Activated naive CD4-positive, alpha-beta T cell treated with anti-CD3 and anti-CD28 coated beads, Interleukin-2, amount 50 U/mL, for 24 hours (primary cell): ENCODE measurements around the gene CD27.

Experiments
- H3K27ac Mint-ChIP-seq: one replicate; pipeline ENCODE4 v1.8.0; 2021; ENCODE audit warnings: mild to moderate bottlenecking, mixed read lengths
- H3K27me3 Mint-ChIP-seq: one replicate; pipeline ENCODE4 v1.8.0; 2021; ENCODE audit warnings: mixed read lengths
- H3K36me3 Mint-ChIP-seq: one replicate; pipeline ENCODE4 v1.8.0; 2021; ENCODE audit warnings: mixed read lengths
- H3K4me1 Mint-ChIP-seq: one replicate; pipeline ENCODE4 v1.8.0; 2021; ENCODE audit warnings: mixed read lengths
- H3K4me3 Mint-ChIP-seq: one replicate; pipeline ENCODE4 v1.8.0; 2021; ENCODE audit warnings: mild to moderate bottlenecking, mixed read lengths
- H3K9me3 Mint-ChIP-seq: one replicate; pipeline ENCODE4 v1.8.0; 2021; ENCODE audit warnings: mixed read lengths

Gene CD27

GRCh38 chr12:6444704-6445688, at the start of gene CD27:
Gene CD27, plus strand, starts transcription at chr12:6444955. Its CDS starts 141 bp downstream, at chr12:6445096.
- Mint-ChIP-seq H3K36me3 (peaks cover 7% of the 10 kb centered on the region), H3K4me1 (peaks cover 67% of the 10 kb centered on the region), H3K9me3 (no peaks in the 10 kb centered on the region), H3K4me3 (peak within 1 kb of the TSS; percentile 94), H3K27me3 (no peaks in the 10 kb centered on the region), H3K27ac (peak within 1 kb of the TSS; percentile 90)

- Mint-ChIP-seq H3K27ac (no peak overlapping the region), H3K9me3 (no peaks in the 10 kb centered on the region), H3K27me3 (no peaks in the 10 kb centered on the region), H3K4me1 (no peaks in the 10 kb centered on the region), H3K36me3 (no peaks in the 10 kb centered on the region), H3K4me3 (no peak overlapping the region)
Observed at GRCh38 chr12:6396031-6396430, 48.7 kb upstream of the CD27 start.

- H3K36me3 Mint-ChIP-seq, result no peaks in the 10 kb centered on the region
- H3K4me3 Mint-ChIP-seq, result no peak overlapping the region
- H3K27me3 Mint-ChIP-seq, result no peaks in the 10 kb centered on the region
- no peak overlapping the region for H3K27ac Mint-ChIP-seq
- no peaks in the 10 kb centered on the region for H3K9me3 Mint-ChIP-seq
- H3K4me1 Mint-ChIP-seq, result no peaks in the 10 kb centered on the region
Observed at GRCh38 chr12:6399884-6400644, 44.7 kb upstream of the CD27 start.

GRCh38 chr12:6404390-6404789, 40.4 kb upstream of the CD27 start:
- no peaks in the 10 kb centered on the region for H3K27me3 Mint-ChIP-seq
- H3K27ac Mint-ChIP-seq, result no peak overlapping the region
- H3K36me3 Mint-ChIP-seq, result peaks cover 1% of the 10 kb centered on the region
- no peaks in the 10 kb centered on the region for H3K4me1 Mint-ChIP-seq
- H3K9me3 Mint-ChIP-seq, result no peaks in the 10 kb centered on the region
- H3K4me3 Mint-ChIP-seq, result no peak overlapping the region

GRCh38 chr12:6405963-6406362, 38.8 kb upstream of the CD27 start:
- Mint-ChIP-seq H3K9me3 (no peaks in the 10 kb centered on the region), H3K36me3 (peaks cover 1% of the 10 kb centered on the region), H3K27me3 (no peaks in the 10 kb centered on the region), H3K4me3 (no peak overlapping the region), H3K27ac (no peak overlapping the region), H3K4me1 (no peaks in the 10 kb centered on the region)

GRCh38 chr12:6407236-6407954, 37.4 kb upstream of the CD27 start:
- H3K4me1 Mint-ChIP-seq, result no peaks in the 10 kb centered on the region
- H3K27me3 Mint-ChIP-seq, result no peaks in the 10 kb centered on the region
- no peaks in the 10 kb centered on the region for H3K9me3 Mint-ChIP-seq
- H3K27ac Mint-ChIP-seq, result no peak overlapping the region
- peaks cover 1% of the 10 kb centered on the region for H3K36me3 Mint-ChIP-seq
- no peak overlapping the region for H3K4me3 Mint-ChIP-seq

GRCh38 chr12:6416596-6416995, 28.2 kb upstream of the CD27 start:
- Mint-ChIP-seq H3K9me3 (no peaks in the 10 kb centered on the region), H3K27me3 (no peaks in the 10 kb centered on the region), H3K27ac (no peak overlapping the region), H3K36me3 (no peaks in the 10 kb centered on the region), H3K4me3 (no peak overlapping the region), H3K4me1 (no peaks in the 10 kb centered on the region)

- H3K9me3 Mint-ChIP-seq, result no peaks in the 10 kb centered on the region
- no peak overlapping the region for H3K27ac Mint-ChIP-seq
- peaks cover 7% of the 10 kb centered on the region for H3K4me1 Mint-ChIP-seq
- no peak overlapping the region for H3K4me3 Mint-ChIP-seq
- H3K36me3 Mint-ChIP-seq, result no peaks in the 10 kb centered on the region
- H3K27me3 Mint-ChIP-seq, result no peaks in the 10 kb centered on the region
Observed at GRCh38 chr12:6418796-6419195, 26.0 kb upstream of the CD27 start.

GRCh38 chr12:6420364-6420763, 24.4 kb upstream of the CD27 start:
- H3K36me3 Mint-ChIP-seq, result no peaks in the 10 kb centered on the region
- no peaks in the 10 kb centered on the region for H3K9me3 Mint-ChIP-seq
- no peak overlapping the region for H3K27ac Mint-ChIP-seq
- H3K4me3 Mint-ChIP-seq, result no peak overlapping the region
- H3K4me1 Mint-ChIP-seq, result peaks cover 20% of the 10 kb centered on the region
- no peaks in the 10 kb centered on the region for H3K27me3 Mint-ChIP-seq

GRCh38 chr12:6423267-6424007, 21.3 kb upstream of the CD27 start:
- Mint-ChIP-seq H3K36me3 (no peaks in the 10 kb centered on the region), H3K4me1 (peaks cover 47% of the 10 kb centered on the region), H3K27me3 (no peaks in the 10 kb centered on the region), H3K4me3 (peak overlapping the region; percentile 54), H3K27ac (peak overlapping the region; percentile 47), H3K9me3 (no peaks in the 10 kb centered on the region)

GRCh38 chr12:6424008-6424347, 20.8 kb upstream of the CD27 start:
- H3K36me3 Mint-ChIP-seq, result no peaks in the 10 kb centered on the region
- peak overlapping the region; percentile 54 for H3K4me3 Mint-ChIP-seq
- no peaks in the 10 kb centered on the region for H3K27me3 Mint-ChIP-seq
- peaks cover 49% of the 10 kb centered on the region for H3K4me1 Mint-ChIP-seq
- peak overlapping the region; percentile 47 for H3K27ac Mint-ChIP-seq
- no peaks in the 10 kb centered on the region for H3K9me3 Mint-ChIP-seq

- H3K9me3 Mint-ChIP-seq, result no peaks in the 10 kb centered on the region
- H3K4me1 Mint-ChIP-seq, result peaks cover 54% of the 10 kb centered on the region
- H3K27me3 Mint-ChIP-seq, result no peaks in the 10 kb centered on the region
- H3K27ac Mint-ChIP-seq, result peak overlapping the region; percentile 47
- no peak overlapping the region for H3K4me3 Mint-ChIP-seq
- H3K36me3 Mint-ChIP-seq, result no peaks in the 10 kb centered on the region
Observed at GRCh38 chr12:6424866-6425265, 19.9 kb upstream of the CD27 start.

- peak overlapping the region; percentile 99 for H3K27ac Mint-ChIP-seq
- H3K4me1 Mint-ChIP-seq, result peaks cover 64% of the 10 kb centered on the region
- H3K9me3 Mint-ChIP-seq, result no peaks in the 10 kb centered on the region
- peak overlapping the region; percentile 53 for H3K4me3 Mint-ChIP-seq
- H3K27me3 Mint-ChIP-seq, result no peaks in the 10 kb centered on the region
- H3K36me3 Mint-ChIP-seq, result no peaks in the 10 kb centered on the region
Observed at GRCh38 chr12:6425590-6426531, 18.9 kb upstream of the CD27 start.
